ENCODE data around the gene KLK11.

GRCh38 chr19:51002542-51003311 is 23.7 kb downstream of the KLK11 start:
- TF ChIP-seq RARB (CRISPR knock-in tag; IDR thresholded peaks at IDR 0.05): no peak
- TF ChIP-seq TOX (CRISPR knock-in tag; IDR thresholded peaks at IDR 0.05; ENCODE audit: borderline replicate concordance): no peak
- TF ChIP-seq ZFP30 (CRISPR knock-in tag; IDR thresholded peaks at IDR 0.05): no peak
